CD14-positive monocyte (primary cell): Measurements from ENCODE around the gene NEIL1. TPM values are rescaled to one million over a fixed set of nuclear protein-coding genes. Genes with fewer than 3 reads are reported as not detected.
"Not testable (repeated sequence)": the region's sequence is repeated elsewhere in the genome, so short reads cannot be mapped to it uniquely, and the experiment has no call there.

Experiments used
- DNase-seq, 3 donors: peaks; one replicate each; pipeline ENCODE4 v3.0.0-alpha.2; 2011 to 2022
- H2AFZ ChIP-seq: 2 replicates; pipeline ENCODE4 v1.6.0; 2012; ENCODE audit warnings: mild to moderate bottlenecking, low read depth, low read length, inconsistent platforms; ENCODE audit not compliant: insufficient read depth, poor library complexity, severe bottlenecking
- H3K27ac ChIP-seq, 2 donors: 1 replicate in 1 of 2; 2 replicates in 1 of 2; pipeline ENCODE4 v1.5.1; 2012 to 2013; ENCODE audit warnings: low read length in 2 of 2, control low read depth in 1 of 2, inconsistent platforms in 1 of 2, low read depth in 1 of 2, mild to moderate bottlenecking in 1 of 2
- H3K27me3 ChIP-seq, 2 donors: one replicate each; pipeline versions ENCODE4 v1.6.0 to v1.6.1; 2011 to 2013; ENCODE audit warnings: low read length in 2 of 2; ENCODE audit not compliant: control insufficient read depth in 2 of 2, insufficient read depth in 2 of 2
- H3K36me3 ChIP-seq, 2 donors: replicated peaks in 1 of 2; 1 replicate in 1 of 2; 2 replicates in 1 of 2; pipeline versions ENCODE4 v1.5.1 to v1.6.1; 2012 to 2013; ENCODE audit warnings: low read length in 2 of 2, control low read depth in 1 of 2, inconsistent platforms in 1 of 2, mild to moderate bottlenecking in 1 of 2; ENCODE audit not compliant: insufficient read depth in 2 of 2, control insufficient read depth in 1 of 2
- H3K4me1 ChIP-seq, 2 donors: 1 replicate in 1 of 2; 2 replicates in 1 of 2; pipeline versions ENCODE4 v1.5.1 to v1.6.1; 2012 to 2013; ENCODE audit warnings: low read length in 2 of 2, control low read depth in 1 of 2, inconsistent platforms in 1 of 2, mild to moderate bottlenecking in 1 of 2, moderate library complexity in 1 of 2; ENCODE audit not compliant: insufficient read depth in 2 of 2, control insufficient read depth in 1 of 2
- H3K4me2 ChIP-seq: replicated peaks from 2 replicates; pipeline ENCODE3; 2012; ENCODE audit warnings: low read length, moderate library complexity, mild to moderate bottlenecking; ENCODE audit not compliant: poor library complexity, severe bottlenecking; ENCODE audit errors: extremely low read depth
- H3K4me3 ChIP-seq, 3 experiments: fragments of 200-600 bp in 1 of 3; sonication (generic) in 1 of 3; replicated peaks in 1 of 3; 1 replicate in 2 of 3; 2 replicates in 1 of 3; pipeline ENCODE4 v1.5.1; 2011 to 2013; ENCODE audit warnings: low read length in 3 of 3, mild to moderate bottlenecking in 3 of 3, control low read depth in 2 of 3, low read depth in 2 of 3, inconsistent platforms in 1 of 3, moderate library complexity in 1 of 3
- H3K79me2 ChIP-seq: 2 replicates; pipeline ENCODE4 v1.6.0; 2012; ENCODE audit warnings: mild to moderate bottlenecking, control low read depth, inconsistent platforms, low read length, moderate library complexity; ENCODE audit not compliant: insufficient read depth
- H3K9ac ChIP-seq: 2 replicates; pipeline ENCODE4 v1.6.0; 2017; ENCODE audit warnings: low read length, mild to moderate bottlenecking; ENCODE audit not compliant: insufficient read depth, poor library complexity, severe bottlenecking
- H3K9me3 ChIP-seq, 2 donors: replicated peaks in 1 of 2; 1 replicate in 1 of 2; 2 replicates in 1 of 2; pipeline versions ENCODE4 v1.5.1 to v1.6.1; 2012 to 2013; ENCODE audit warnings: low read length in 2 of 2, control low read depth in 1 of 2; ENCODE audit not compliant: control insufficient read depth in 1 of 2, insufficient read depth in 1 of 2
- H4K20me1 ChIP-seq: 2 replicates; pipeline ENCODE4 v1.6.0; 2012; ENCODE audit warnings: mild to moderate bottlenecking, low read length, control low read depth, moderate library complexity; ENCODE audit not compliant: insufficient read depth
- H3K27ac Mint-ChIP-seq, 7 donors: one replicate each; pipeline ENCODE4 v1.8.0; 2020; ENCODE audit warnings: mild to moderate bottlenecking in 7 of 7, mixed read lengths in 7 of 7, moderate library complexity in 6 of 7, inconsistent platforms in 2 of 7
- H3K27me3 Mint-ChIP-seq, 3 donors: one replicate each; pipeline ENCODE4 v1.8.0; 2021 to 2022; ENCODE audit warnings: low read depth in 3 of 3, mild to moderate bottlenecking in 3 of 3, mixed read lengths in 3 of 3, moderate library complexity in 3 of 3, inconsistent platforms in 1 of 3
- H3K36me3 Mint-ChIP-seq, 2 donors: one replicate each; pipeline ENCODE4 v1.8.0; 2020; ENCODE audit warnings: mixed read lengths in 2 of 2, inconsistent platforms in 1 of 2, mild to moderate bottlenecking in 1 of 2
- H3K4me1 Mint-ChIP-seq: one replicate; pipeline ENCODE4 v1.8.0; 2020; ENCODE audit warnings: mild to moderate bottlenecking, mixed read lengths
- H3K4me3 Mint-ChIP-seq, 2 donors: one replicate each; pipeline ENCODE4 v1.8.0; 2020; ENCODE audit warnings: mild to moderate bottlenecking in 2 of 2, mixed read lengths in 2 of 2, moderate library complexity in 1 of 2
- H3K9me3 Mint-ChIP-seq, 7 donors: one replicate each; pipeline ENCODE4 v1.8.0; 2020 to 2022; ENCODE audit warnings: mixed read lengths in 7 of 7, mild to moderate bottlenecking in 6 of 7, moderate library complexity in 6 of 7, inconsistent platforms in 2 of 7
- WGBS: methylation state at CpG from one replicate; pipeline ENCODE4 v1.1.5; 2013; ENCODE audit warnings: missing lambda C conversion rate; ENCODE audit not compliant: insufficient coverage; 5-methylcytosine and 5-hydroxymethylcytosine counted together
- intact Hi-C, 2 donors: fragments of 100-400 bp; cut with micrococcal nuclease; formaldehyde crosslinking; loops; one replicate each; pipeline versions ENCODE4 v1.15.0 to v1.15.1; 2023
- polyA plus RNA-seq, 3 donors: library from polyadenylated mRNA; depleted of rRNA in 1 of 3; unstranded in 2 of 3; stranded (reverse) in 1 of 3; fragments of 300-500 nt in 2 of 3; fragments of >200 nt in 1 of 3; fragmentation: Illumina TruSeq in 2 of 3; gene quantifications; 1 replicate in 2 of 3; 2 replicates in 1 of 3; pipeline ENCODE4 v1.2.3, GENCODE V29; 2012 to 2021
- TF ChIP-seq, protein P1 (sequence below): fragments of 200-600 bp; IDR thresholded peaks from one replicate; pipeline ENCODE4 v1.8.0; 2022; ENCODE audit warnings: antibody characterized with exemption, mild to moderate bottlenecking

The NEIL1 gene
- polyA plus RNA-seq, 3 donors: 0.52 to 6.7 (median 0.53) TPM

- WGBS: 76% methylated on average over 8 of the region's 10 CpGs
- Histone ChIP-seq H3K36me3 (no peaks in the 10 kb centered on the region), H2AFZ (no peak overlapping the region), H3K79me2 (no peaks in the 10 kb centered on the region), H3K4me2 (no peak overlapping the region), H3K4me1 (no peaks in the 10 kb centered on the region), H3K27me3 (no peaks in the 10 kb centered on the region), H3K9ac (no peak overlapping the region), H3K9me3 (no peaks in the 10 kb centered on the region), H3K27ac (no peak overlapping the region), H3K4me3 (no peak overlapping the region), H4K20me1 (no peaks in the 10 kb centered on the region)
- Mint-ChIP-seq H3K9me3 (no peaks in the 10 kb centered on the region), H3K27ac (no peak overlapping the region), H3K36me3 (no peaks in the 10 kb centered on the region), H3K4me3 (no peak overlapping the region), H3K27me3 (peaks cover 0 to 10% (median 4%) of the 10 kb centered on the region in 3 donors), H3K4me1 (no peaks in the 10 kb centered on the region)
- no peak for DNase-seq
- TF ChIP-seq, protein P1, sequence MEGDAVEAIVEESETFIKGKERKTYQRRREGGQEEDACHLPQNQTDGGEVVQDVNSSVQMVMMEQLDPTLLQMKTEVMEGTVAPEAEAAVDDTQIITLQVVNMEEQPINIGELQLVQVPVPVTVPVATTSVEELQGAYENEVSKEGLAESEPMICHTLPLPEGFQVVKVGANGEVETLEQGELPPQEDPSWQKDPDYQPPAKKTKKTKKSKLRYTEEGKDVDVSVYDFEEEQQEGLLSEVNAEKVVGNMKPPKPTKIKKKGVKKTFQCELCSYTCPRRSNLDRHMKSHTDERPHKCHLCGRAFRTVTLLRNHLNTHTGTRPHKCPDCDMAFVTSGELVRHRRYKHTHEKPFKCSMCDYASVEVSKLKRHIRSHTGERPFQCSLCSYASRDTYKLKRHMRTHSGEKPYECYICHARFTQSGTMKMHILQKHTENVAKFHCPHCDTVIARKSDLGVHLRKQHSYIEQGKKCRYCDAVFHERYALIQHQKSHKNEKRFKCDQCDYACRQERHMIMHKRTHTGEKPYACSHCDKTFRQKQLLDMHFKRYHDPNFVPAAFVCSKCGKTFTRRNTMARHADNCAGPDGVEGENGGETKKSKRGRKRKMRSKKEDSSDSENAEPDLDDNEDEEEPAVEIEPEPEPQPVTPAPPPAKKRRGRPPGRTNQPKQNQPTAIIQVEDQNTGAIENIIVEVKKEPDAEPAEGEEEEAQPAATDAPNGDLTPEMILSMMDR: no peak
- intact Hi-C loops: no loop called here
Measured at GRCh38 chr15:75328493-75329314, 18.1 kb upstream of the NEIL1 start.

- TF ChIP-seq, protein P1: no peak
- no peaks in the 10 kb centered on the region for H3K4me1 ChIP-seq
- WGBS: 100% methylated on average over 2 of the region's 2 CpGs
- H3K9ac ChIP-seq: no peak overlapping the region
- no peak overlapping the region for H3K4me3 Mint-ChIP-seq
- H4K20me1 ChIP-seq: no peaks in the 10 kb centered on the region
- H3K9me3 Mint-ChIP-seq: no peaks in the 10 kb centered on the region
- intact Hi-C loops: no loop called here
- no peaks in the 10 kb centered on the region for H3K36me3 ChIP-seq
- DNase-seq: no peak
- no peak overlapping the region for H3K4me2 ChIP-seq
- no peaks in the 10 kb centered on the region for H3K27me3 ChIP-seq
- H3K4me1 Mint-ChIP-seq: no peaks in the 10 kb centered on the region
- no peak overlapping the region for H2AFZ ChIP-seq
- no peaks in the 10 kb centered on the region for H3K9me3 ChIP-seq
- H3K4me3 ChIP-seq: no peak overlapping the region
- no peaks in the 10 kb centered on the region for H3K36me3 Mint-ChIP-seq
- peaks cover 0 to 10% (median 4%) of the 10 kb centered on the region in 3 donors for H3K27me3 Mint-ChIP-seq
- H3K27ac Mint-ChIP-seq: no peak overlapping the region
- H3K79me2 ChIP-seq: no peaks in the 10 kb centered on the region
- no peak overlapping the region for H3K27ac ChIP-seq
Measured at GRCh38 chr15:75329571-75329970, 17.3 kb upstream of the NEIL1 start.

- H3K4me3 Mint-ChIP-seq, H3K27me3 Mint-ChIP-seq, H3K4me2 ChIP-seq, H3K79me2 ChIP-seq, H3K27ac Mint-ChIP-seq, intact Hi-C loops, H3K27ac ChIP-seq, H3K36me3 Mint-ChIP-seq, H3K27me3 ChIP-seq, H3K36me3 ChIP-seq, H3K9me3 Mint-ChIP-seq, H3K9me3 ChIP-seq, DNase-seq, H3K4me3 ChIP-seq, H3K9ac ChIP-seq, H4K20me1 ChIP-seq, H2AFZ ChIP-seq: not testable (repeated sequence)
- H3K4me1 ChIP-seq: peaks cover 12 to 16% of the 10 kb centered on the region in 2 donors
- WGBS: 92% methylated on average over 5 of the region's 7 CpGs
- H3K4me1 Mint-ChIP-seq: peaks cover 16% of the 10 kb centered on the region
Measured at GRCh38 chr15:75332093-75332492, 14.7 kb upstream of the NEIL1 start.
